NCI-H1436 (cell line): ENCODE results near the gene CTSF.
"Not testable (repeated sequence)": the region's sequence is repeated elsewhere in the genome, so short reads cannot be mapped to it uniquely, and the experiment has no call there.

Source experiments
- DNase-seq: peaks from one replicate; lab custom pipeline; 2025; lab: John Stamatoyannopoulos, UW

CTSF gene

DNA sequence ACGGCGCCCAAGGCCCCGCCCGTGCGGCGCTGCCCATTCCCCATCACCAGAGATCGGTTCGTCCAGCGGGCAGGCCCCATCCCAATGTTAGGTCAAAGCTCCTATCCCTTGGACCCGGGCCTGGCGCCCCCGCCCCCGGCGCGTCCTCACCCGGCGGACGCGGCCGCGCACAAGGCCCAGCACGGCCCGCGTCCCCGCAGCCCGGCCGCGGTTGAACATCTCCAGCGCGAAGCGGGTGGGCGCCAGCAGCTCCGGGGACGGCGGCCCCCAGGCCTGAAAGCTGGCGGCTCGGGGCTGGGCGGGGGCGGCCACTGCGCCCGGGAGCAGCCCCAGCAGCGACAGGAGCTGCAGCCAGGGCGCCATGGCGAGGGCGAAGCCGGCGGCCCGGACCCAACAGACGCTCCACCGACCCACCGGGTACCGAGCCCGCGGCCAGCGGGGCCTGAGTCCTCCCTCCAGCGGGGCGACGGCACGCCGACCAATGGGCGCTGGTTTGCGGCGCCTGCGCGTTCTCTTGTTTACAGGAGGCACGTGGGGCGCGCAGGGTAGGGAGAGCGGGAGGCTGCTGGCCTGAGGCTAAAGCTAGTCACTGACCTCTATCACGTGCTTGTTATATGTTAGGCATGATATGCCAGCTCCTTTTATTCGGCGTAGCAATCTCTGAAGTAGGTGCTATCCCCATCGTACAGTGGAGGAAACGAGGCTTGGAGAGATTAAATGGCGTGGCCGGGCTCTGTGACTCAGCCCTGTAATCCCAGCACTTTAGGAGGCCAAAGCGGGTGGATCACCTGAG is at the start of gene CTSF:
CTSF (minus strand) TSS at position 483 of the 793 bp plus-strand sequence; CDS start at position 363, 120 bp downstream.
- DNase-seq, result peak; percentile 57

DNA sequence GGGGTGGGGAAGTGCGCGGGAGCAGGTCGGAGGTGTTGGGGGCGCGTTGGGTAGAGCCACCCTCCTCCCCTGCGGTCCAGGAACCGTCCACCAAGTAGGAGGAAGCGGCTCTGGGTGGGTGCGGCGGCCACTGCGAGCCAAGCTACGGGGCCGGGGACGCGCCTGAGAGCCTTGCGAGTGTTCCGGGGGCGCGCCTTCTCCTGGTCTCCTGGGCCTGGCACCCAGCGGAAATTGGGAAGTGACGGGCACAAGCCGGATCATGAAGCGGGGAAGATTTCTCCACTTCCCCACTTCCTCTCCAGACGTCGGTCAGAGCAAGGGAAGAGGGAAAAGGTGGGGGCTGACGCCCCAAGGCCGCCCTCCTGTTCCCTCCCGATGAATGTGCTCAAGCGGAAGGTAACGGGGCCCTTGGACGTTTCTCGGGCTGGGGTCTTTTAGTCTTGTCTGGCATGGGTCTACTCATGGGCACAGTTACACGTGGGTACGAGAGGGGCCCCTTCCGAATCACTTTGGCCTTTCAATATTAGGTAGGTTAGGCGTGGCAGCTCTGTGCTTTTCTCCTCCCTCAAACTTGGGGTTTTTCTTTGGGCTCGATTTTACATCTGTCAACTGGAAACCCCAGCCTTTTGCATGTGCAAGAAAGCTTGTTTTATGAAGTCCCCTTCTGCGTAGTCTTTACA is 48.9 kb upstream of the CTSF start:
- no peak for DNase-seq

DNA sequence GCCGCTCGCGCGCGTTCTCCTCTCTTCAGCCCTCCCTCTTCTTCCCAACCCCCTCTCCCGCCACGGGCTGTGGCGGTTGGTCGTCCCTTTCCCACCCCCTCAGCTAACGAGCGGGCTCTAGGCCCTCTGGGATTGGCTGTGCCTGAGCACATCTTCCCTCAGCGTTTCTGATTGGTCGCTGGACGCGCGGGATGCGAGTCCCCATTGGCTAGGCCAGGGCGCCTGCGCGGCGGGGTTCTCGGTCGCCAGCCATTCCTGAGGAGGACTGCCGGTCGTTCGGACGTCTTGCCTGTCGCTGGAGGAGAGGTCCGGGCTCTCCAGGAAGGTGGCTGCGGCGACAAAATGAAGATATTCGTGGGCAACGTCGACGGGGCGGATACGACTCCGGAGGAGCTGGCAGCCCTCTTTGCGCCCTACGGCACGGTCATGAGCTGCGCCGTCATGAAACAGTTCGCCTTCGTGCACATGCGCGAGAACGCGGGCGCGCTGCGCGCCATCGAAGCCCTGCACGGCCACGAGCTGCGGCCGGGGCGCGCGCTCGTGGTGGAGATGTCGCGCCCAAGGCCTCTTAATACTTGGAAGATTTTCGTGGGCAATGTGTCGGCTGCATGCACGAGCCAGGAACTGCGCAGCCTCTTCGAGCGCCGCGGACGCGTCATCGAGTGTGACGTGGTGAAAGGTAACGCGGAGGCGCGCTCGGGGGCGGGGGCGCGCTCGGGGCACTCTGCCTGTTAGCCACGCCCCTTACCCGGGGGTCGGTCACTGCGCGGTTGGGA is 48.2 kb upstream of the CTSF start, which contains the start of gene RBM14:
RBM14 (plus strand) TSS at position 252 of the 776 bp plus-strand sequence; CDS start at position 343, 91 bp downstream.
- DNase-seq, result peak; percentile 99

DNA sequence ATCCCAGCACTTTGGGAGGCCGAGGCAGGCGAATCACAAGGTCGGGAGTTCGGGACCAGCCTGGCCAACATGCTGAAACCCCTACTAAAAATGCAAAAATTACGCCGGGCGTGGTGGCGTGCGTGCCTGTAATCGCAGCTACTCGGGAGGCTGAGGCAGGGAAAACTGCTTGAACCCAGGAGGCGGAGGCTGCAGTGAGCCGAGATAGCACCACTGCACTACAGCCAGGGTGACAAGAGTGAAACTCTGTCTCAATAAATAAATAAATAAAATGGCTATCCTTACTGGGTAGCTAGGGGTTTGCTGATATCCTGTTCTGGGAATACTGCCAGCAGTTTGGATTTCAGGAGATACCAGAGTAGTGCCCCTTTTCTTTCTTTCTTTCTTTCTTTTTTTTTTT is 45.7 kb upstream of the CTSF start:
- no peak for DNase-seq

DNA sequence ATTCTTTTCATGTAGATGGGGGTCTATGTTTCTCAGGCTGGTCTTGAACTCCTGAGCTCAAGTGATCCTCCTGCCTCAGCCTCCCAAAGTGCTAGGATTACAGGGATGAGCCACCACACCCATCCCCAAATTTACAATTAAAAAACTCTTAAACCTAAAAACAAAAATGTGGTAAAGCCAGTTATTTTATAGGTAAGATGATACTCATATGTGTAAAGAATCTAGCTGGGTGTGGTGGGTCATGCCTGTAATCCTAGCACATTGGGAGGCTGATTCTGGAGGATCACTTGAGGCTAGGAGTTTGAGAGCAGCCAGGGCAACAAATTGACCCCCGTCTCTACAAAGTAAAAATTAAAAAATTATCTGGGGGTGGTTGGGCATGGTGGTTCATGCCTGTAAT is 44.1 kb upstream of the CTSF start:
- no peak for DNase-seq

DNA sequence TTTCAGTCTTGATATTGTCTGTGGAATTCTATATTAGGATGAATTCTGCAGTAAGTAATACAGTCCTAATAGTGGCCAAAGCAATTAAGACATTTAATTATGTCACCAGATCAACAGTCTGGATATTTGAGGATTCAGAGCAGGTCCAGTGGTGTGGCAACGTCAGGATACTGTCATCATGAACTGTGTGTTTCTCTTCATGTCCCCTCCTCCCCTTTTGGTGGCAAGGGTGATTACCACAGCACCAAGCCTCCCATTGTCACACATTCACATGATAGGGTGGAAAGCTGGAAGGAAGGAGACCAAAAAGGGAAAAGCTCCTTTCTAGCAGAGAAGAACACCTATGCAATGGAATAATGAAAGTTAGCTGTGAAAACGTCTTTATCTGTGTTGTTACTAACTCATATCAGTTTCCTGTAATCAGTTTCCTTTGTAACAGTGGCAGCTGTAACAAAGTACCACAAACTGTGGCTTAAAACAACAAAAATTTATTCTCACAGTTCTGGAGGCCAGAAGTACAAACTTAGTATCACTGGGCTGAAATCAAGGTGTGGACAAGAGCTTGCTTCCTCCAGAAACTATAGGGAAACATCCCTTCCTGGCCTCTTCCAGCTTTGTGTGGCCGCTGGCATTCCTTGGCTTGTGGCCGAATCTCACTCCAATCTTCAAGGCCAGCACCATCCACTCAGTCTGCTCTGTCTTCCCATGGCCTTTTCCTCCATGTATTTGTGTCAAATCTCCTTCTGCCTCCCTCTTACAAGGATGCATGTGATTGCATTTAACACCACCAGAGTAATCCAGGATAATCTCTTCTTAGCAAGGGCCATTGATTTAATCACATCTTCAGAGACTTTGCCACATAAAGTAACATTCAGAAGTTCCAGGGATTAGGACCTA is 41.6 kb upstream of the CTSF start:
- no peak for DNase-seq

DNA sequence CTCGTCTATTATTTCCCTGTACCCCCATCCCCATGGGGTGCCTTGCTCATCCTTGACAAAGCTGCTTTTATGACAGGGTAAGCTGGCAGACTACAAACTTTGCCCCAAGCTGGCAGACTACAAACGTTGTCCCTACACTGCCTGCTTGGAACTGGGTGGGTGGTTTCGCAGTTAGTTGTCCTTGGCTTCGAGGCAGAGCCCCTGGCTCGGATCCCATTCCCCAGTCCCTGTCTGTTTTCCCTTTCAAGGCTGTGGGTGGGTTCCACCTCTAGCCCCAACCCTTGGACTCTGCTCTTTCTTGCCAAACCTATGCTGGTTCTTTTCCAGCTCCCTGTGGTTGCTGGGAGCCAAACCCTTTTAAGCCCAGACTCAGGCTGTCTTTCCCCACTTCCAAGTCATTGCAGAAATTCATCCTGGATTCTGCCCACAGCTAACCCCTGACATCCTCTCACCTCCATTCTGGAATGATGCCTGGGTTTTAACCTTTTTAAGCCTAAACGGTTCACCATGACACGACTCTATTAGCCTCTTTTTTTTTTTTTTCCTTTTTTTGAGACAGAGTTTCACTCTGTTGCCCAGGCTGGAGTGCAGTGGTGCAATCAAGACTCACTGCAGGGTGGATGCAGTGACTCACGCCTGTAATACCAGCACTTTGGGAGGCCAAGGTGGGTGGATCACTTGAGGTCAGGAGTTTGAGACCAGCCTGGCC is 38.9 kb upstream of the CTSF start:
- DNase-seq, result no peak

DNA sequence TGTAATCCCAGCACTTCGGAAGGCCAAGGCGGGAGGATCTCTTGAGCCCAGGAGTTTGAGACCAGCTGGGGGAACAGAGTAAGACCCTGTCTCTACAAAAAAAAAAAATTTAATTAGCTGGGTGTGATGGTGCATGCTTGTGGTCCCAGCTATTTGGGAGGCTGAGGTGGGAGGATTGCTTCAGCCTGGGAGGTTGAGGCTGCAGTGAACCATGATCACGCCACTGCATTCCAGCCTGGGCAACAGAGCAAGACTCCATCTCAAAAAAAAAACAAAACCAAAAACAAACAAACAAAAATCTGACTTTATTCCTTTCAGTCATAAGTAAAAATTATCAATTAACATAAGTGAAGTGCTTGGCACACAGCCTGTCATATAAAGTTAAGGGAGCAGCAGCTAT is 38.2 kb upstream of the CTSF start:
- not testable (repeated sequence) for DNase-seq

DNA sequence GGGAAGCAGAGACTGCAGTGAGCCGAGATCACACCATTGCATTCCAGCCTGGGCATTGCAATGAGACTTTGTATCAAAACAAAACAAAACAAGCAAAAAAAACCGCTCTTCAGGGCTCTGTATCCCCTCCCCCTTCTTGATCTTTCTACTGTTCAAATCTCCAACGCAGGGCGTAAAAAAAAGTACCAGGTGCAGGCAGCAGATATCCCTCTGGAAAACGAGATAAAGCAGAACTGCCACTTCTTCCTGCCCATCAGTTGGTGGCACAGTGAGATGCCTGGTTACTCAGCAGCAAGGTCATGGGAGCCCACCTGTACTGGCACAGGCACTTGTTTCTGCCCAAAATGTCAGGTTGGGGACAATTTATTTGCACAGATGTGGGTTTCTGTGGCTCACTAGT is 35.7 kb upstream of the CTSF start:
- no peak for DNase-seq

DNA sequence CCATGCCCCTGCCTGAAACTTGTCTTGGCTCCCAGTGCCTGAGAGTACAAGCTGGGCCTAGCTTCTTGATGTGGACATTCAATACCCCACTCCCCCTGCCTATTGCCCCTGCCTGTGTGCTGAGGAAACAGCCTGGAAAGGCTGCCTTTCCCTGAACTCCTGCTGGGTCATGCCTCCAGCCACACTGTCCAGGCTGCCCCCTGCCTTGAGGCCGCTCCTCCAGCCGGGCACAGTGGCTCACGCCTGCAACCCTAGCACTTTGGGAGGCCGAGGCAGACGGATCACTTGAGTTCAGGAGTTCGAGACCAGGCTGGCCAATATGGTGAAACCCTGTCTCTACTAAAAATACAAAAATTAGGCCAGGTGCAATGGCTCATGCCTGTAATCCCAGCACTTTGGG is 34.7 kb upstream of the CTSF start:
- no peak for DNase-seq

DNA sequence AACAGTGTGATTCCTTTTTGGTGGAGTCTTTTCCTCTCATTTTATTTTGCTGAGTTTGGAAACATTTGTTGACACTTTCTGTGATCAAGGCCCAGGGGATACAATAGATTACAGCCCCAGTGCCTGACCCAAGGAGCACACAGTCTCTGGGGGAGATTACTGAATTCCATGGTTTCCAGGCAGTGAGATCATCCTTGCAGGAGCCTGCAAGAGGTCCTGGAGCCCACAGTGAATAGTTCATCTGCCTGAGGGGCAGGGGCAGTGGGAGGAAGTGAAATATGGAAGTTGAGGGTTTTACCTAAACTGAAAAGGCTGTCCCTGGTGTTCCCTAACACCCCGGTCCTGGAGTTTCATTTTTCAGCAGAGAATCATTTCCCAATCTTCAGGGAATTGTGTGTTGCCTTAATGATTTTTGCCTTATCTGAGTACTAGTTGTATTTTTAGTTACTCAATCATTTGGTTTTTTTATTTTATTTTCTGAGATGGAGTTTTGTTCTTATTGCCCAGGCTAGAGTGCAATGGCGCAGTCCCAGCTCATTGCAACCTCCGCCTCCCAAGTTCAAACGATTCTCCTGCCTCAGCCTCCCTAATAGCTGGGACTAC is 32.3 kb upstream of the CTSF start:
- DNase-seq, result no peak

DNA sequence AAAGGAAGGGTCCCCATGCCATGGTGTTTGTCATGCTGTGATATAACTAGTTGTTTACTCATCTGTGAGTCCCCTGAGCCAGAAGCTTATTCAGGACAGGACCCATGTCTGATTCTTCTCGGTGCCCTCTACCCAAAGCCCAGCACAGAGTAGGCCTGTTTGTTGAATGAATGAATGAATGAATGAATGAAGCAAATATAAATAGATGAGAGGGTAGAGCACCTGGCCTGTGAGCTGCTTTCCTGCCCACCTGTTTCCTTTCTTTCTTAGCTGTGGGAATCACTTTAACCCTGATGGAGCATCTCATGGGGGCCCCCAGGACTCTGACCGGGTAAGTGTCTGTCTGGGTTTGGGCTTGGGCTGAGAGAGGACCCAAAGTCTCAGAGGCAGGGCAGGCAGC is 31.8 kb upstream of the CTSF start:
- no peak for DNase-seq

DNA sequence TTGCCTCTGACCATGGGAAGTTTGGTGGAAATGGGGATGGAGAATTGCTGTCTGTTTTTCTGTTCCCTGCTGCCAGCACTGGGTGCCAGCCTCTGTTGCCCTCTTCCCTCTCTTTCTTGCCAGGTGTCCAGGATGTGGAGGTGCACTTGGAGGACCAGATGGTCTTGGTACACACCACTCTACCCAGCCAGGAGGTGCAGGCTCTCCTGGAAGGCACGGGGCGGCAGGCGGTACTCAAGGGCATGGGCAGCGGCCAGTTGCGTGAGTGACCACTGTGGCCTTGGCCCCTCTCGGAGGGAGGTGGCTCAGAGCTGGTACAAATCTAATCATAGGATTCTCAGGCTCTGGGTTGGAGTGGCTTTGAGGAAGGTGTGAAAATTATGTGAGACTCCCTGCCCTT is 30.6 kb upstream of the CTSF start:
- DNase-seq, result no peak

DNA sequence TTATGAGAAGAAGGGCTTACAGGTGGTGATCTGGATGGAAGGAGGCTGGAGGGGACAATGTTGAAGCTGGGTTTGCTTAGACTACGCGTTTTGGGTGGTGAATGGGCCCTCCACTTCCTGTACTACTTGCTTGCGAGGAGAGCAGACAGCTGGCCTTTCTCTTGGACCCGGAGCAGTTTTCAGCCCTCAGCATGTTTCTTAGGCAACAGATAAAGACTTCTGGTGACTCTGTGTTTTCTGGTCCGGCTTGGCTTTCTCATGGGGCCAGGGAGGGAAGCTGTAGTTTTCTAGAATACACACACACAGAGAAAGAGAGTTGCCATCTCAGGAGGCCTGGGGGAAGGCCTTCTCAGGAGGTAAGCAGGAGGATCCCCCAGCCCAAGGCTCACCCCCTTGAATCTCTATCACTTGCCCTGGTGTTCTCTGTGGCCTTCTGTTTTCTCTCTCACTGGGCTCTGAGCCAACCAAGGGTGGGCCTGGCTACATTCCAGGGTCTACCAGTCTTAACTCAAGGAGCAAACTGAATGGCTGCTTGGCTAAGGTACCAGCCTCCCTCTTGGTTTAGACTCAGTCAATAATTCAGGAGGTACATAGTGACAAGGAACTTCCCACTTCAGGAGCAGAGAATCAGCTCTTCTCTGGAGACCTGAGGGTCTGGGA is 27.0 kb upstream of the CTSF start:
- DNase-seq, result no peak

DNA sequence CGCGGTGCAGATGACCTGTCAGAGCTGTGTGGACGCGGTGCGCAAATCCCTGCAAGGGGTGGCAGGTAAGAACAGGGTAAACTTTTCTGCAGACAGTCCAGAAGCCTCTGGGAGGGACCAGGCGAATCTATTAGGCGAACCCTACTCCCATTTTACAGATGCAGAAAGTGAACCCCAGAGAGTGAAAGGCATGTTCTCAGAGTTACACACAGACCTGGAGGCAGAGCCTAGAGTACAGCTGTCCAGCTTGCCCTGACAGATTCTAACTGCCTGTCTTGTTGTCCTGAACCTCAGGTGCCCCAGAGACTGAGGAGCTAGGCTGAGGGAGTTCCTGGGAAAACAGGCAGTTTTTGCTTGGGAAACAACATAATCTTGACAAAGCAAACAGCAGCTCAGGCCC is 25.2 kb upstream of the CTSF start:
- DNase-seq, result no peak

DNA sequence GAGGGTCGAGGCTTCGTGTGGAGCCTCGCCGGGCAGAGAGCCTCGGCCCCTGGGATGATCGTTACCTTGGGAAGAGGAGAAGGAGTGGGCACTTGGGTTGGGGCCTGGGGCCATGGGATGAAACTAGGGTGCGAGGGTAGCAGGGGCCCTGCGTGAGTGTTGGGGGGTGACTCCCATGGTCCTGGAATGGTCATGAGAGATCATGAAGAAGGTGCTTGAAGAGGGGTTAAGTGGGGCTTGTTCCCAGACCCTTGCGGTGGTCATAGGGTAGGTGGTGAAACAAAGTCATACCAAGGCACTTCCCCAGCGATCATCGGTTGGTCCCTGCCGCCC is 24.9 kb upstream of the CTSF start:
- DNase-seq, result no peak

DNA sequence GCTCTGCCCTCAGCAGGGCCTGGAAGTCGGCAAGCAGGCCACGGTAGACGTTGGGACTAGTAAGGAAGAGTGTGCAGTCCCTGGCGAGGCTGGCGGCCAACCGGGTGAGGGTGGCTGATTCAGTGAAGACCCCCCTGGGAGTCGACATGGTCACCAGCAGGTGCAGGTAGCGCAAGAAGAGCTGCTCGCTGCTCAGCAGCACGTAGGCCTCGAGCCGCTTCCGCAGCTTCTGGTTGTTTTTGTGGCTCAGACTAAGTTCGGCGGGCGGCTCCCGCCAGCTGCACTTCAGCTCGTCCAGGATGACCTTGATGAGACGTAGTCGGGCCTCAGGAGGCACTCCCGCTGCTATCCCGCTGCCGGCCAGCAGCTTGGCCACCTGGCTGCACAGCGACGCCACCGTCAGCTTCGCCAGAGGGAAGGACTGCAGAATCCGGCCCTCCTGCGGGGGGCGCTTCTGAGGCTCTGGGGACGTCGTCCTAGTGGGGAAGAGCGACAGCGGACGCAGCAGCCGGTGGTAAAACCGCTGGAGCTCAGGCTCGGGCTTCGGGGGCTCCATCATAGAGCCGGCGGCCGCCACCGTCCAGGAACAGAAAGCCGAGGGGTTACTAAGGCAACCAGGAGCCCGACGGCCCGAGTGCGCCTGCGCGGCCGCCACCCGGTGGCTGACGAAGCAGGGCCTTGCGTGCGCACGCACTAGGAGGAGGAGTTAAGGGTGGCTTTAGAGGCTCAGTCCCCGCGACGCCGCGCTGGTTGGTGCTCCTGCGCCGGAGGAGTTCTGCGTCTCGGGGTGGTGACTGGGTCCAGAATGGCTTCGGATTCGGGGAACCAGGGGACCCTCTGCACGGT is 24.3 kb upstream of the CTSF start, which contains the start of the genes CCDC87 and CCS:
CCDC87 (minus strand) TSS at position 607 of the 846 bp plus-strand sequence; CDS start at position 559, 48 bp downstream.
CCS (plus strand) TSS at position 729 of the 846 bp plus-strand sequence; CDS start at position 806, 77 bp downstream.
- DNase-seq, result peak; percentile 94

DNA sequence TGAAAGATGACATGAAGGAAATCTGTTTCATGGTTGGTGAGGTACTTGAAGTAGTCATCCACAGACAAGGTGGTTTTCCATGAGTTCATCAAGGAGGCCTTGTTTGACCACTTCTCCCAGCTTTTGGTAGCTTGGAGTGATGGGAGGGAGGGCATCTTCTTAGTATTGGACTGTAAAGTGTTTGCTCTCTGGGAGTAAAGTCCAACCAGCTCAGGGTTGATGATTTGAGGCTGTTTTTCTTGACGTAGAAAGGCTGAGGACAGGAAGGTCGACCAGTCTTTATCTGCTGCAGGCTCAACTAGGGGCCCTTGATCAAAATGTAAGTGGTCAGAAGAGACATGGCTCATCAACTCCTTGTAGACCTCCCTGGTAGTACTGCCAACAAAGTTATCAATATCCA is 22.8 kb upstream of the CTSF start:
- no peak for DNase-seq
